Measurements from ENCODE around the gene DYRK1A. TPM values are rescaled to one million over a fixed set of nuclear protein-coding genes. Genes with fewer than 3 reads are reported as not detected.

The DYRK1A gene
- total RNA-seq, 2 donors from 2014 or later: 57.5 to 57.7 TPM

- Histone ChIP-seq H3K36me3 (no peaks in the 10 kb centered on the region), H3K27ac (no peak overlapping the region), H3K4me3 (no peak overlapping the region), H3K9me3 (no peaks in the 10 kb centered on the region), H3K9ac (ENCODE audit: low read depth in 2 of 2, low read length in 2 of 2) (no peak overlapping the region), H3K27me3 (no peaks in the 10 kb centered on the region), H3K4me1 (peaks cover 12% of the 10 kb centered on the region)
- TF ChIP-seq CTCF (IDR thresholded peaks at IDR 0.05): no peak
- no peak for DNase-seq
- intact Hi-C loops (cut with DNase I): no loop called here
Observed at GRCh38 chr21:37395961-37396360, 29.4 kb downstream of the DYRK1A start.

GRCh38 chr21:37396855-37397254 lies 30.3 kb downstream of the DYRK1A start:
- Histone ChIP-seq H3K9ac (ENCODE audit: low read depth in 2 of 2, low read length in 2 of 2) (no peak overlapping the region), H3K9me3 (no peaks in the 10 kb centered on the region), H3K27ac (no peak overlapping the region), H3K4me1 (peaks cover 3% of the 10 kb centered on the region), H3K27me3 (no peaks in the 10 kb centered on the region), H3K4me3 (no peak overlapping the region), H3K36me3 (no peaks in the 10 kb centered on the region)
- DNase-seq: no peak
- no peak for TF ChIP-seq CTCF (IDR thresholded peaks at IDR 0.05)
- intact Hi-C loops (cut with DNase I): no loop called here

GRCh38 chr21:37398697-37399096 lies 32.1 kb downstream of the DYRK1A start:
- no peak overlapping the region for H3K9ac ChIP-seq (ENCODE audit: low read depth in 2 of 2, low read length in 2 of 2)
- no peak overlapping the region for H3K27ac ChIP-seq
- intact Hi-C loops (cut with DNase I): no loop called here
- H3K27me3 ChIP-seq: no peaks in the 10 kb centered on the region
- no peak for TF ChIP-seq CTCF (IDR thresholded peaks at IDR 0.05)
- H3K9me3 ChIP-seq: no peaks in the 10 kb centered on the region
- no peak for DNase-seq
- H3K4me3 ChIP-seq: no peak overlapping the region
- H3K4me1 ChIP-seq: no peaks in the 10 kb centered on the region
- H3K36me3 ChIP-seq: no peaks in the 10 kb centered on the region

- H3K27me3 ChIP-seq: no peaks in the 10 kb centered on the region
- H3K36me3 ChIP-seq: no peaks in the 10 kb centered on the region
- no peak overlapping the region for H3K4me3 ChIP-seq
- H3K4me1 ChIP-seq: no peaks in the 10 kb centered on the region
- intact Hi-C loops (cut with DNase I): no loop called here
- H3K9me3 ChIP-seq: no peaks in the 10 kb centered on the region
- no peak for DNase-seq
- H3K9ac ChIP-seq (ENCODE audit: low read depth in 2 of 2, low read length in 2 of 2): no peak overlapping the region
- no peak for TF ChIP-seq CTCF (IDR thresholded peaks at IDR 0.05)
- no peak overlapping the region for H3K27ac ChIP-seq
Observed at GRCh38 chr21:37402251-37402867, 35.8 kb downstream of the DYRK1A start.

- H3K36me3 ChIP-seq: no peaks in the 10 kb centered on the region
- DNase-seq: no peak
- no peaks in the 10 kb centered on the region for H3K4me1 ChIP-seq
- no peak for TF ChIP-seq CTCF (IDR thresholded peaks at IDR 0.05)
- no peak overlapping the region for H3K4me3 ChIP-seq
- H3K27me3 ChIP-seq: no peaks in the 10 kb centered on the region
- intact Hi-C loops (cut with DNase I): no loop called here
- no peak overlapping the region for H3K9ac ChIP-seq (ENCODE audit: low read depth in 2 of 2, low read length in 2 of 2)
- H3K9me3 ChIP-seq: no peaks in the 10 kb centered on the region
- no peak overlapping the region for H3K27ac ChIP-seq
Observed at GRCh38 chr21:37405629-37406028, 39.1 kb downstream of the DYRK1A start.
